Lower leg skin (tissue), 3 donors: ENCODE measurements around the gene ZNF618.

Source experiments
- POLR2A ChIP-seq, 2 donors: fragments of 450-650 bp; IDR thresholded peaks; one replicate each; pipeline ENCODE4 v1.6.1; 2016 to 2017; ENCODE audit warnings: antibody characterized with exemption in 2 of 2, mild to moderate bottlenecking in 1 of 2, moderate library complexity in 1 of 2
- TF ChIP-seq, protein P1 (sequence below), 3 donors: fragments of 450-650 bp; IDR thresholded peaks; one replicate each; pipeline ENCODE4 v1.5.1; 2016; ENCODE audit warnings: antibody characterized with exemption in 3 of 3, mild to moderate bottlenecking in 3 of 3, moderate library complexity in 2 of 3

- TF ChIP-seq, protein P1, sequence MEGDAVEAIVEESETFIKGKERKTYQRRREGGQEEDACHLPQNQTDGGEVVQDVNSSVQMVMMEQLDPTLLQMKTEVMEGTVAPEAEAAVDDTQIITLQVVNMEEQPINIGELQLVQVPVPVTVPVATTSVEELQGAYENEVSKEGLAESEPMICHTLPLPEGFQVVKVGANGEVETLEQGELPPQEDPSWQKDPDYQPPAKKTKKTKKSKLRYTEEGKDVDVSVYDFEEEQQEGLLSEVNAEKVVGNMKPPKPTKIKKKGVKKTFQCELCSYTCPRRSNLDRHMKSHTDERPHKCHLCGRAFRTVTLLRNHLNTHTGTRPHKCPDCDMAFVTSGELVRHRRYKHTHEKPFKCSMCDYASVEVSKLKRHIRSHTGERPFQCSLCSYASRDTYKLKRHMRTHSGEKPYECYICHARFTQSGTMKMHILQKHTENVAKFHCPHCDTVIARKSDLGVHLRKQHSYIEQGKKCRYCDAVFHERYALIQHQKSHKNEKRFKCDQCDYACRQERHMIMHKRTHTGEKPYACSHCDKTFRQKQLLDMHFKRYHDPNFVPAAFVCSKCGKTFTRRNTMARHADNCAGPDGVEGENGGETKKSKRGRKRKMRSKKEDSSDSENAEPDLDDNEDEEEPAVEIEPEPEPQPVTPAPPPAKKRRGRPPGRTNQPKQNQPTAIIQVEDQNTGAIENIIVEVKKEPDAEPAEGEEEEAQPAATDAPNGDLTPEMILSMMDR (IDR thresholded peaks at IDR 0.05): no peak
- TF ChIP-seq POLR2A (IDR thresholded peaks at IDR 0.05): no peak
These were observed 229.1 kb downstream of the ZNF618 start for GRCh38 chr9:114105236-114105635.
